ENCODE results near the gene IL21.

IL21 gene

DNA sequence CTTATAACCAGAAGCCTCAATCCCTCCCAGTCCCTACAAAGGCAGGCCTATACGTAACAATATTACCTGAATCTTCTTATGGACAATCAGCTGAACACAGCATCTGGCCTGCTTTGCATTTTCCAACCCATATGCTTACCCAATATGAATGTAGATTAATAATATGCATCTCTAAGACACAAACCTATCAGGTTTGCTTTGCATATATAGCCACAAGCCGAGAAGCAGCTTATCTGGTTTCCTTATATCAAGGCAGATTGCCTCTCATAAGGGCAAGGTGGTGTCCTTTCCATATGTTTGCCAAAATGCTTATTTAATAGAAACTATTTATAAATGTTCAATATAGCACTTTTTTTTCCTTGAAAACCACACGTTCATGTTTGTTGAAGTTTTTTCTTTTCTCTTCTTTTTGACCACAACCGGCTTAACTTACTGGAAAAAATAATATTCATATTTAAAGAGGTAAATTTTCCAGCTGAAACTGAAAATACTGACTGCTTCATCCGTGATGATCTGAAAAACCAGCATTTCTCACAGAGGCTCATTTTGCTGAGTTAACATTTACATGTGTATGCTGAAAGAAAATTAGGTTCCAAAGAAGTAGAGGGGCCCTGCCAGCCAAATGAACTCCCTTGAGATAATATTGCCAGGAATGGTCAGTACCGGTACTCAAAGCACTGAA, 3.8 kb downstream of the IL21 start:
- Histone ChIP-seq H3K4me1 (ENCODE audit: control insufficient read depth, insufficient read depth, low read length, poor library complexity, severe bottlenecking) (peaks cover 3% of the 10 kb centered on the region), H3K27ac (ENCODE audit: insufficient read depth, low read length, poor library complexity, severe bottlenecking) (no peak overlapping the region), H3K36me3 (ENCODE audit: control insufficient read depth, insufficient read depth, low read length) (no peaks in the 10 kb centered on the region), H3K9me3 (ENCODE audit: control insufficient read depth, low read length) (no peaks in the 10 kb centered on the region), H3K27me3 (replicated peaks; ENCODE audit: control insufficient read depth, insufficient read depth, low read length, poor library complexity, severe bottlenecking) (no peaks in the 10 kb centered on the region), H3K4me3 (ENCODE audit: insufficient read depth, low read depth, low read length, poor library complexity, severe bottlenecking) (no peak overlapping the region)
- no peak for DNase-seq

DNA sequence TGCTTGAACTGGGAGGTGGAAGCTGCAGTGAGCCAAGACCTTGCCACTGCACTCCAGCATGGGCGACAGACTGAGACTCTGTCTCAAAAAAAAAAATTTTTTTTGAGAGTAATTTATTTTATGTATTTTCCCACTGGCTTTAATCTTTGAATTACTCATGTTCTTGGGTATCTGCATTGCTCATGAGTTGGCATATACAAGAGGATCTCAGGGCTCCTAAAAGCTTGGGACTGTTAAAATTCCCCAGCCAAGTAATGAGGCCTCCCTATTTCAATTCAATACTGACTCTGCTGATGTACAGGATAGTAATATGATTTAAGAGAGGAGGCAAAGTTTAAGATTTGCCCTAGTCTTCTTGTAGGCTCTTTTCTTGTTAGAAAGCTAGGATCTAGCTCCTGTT, 6.2 kb downstream of the IL21 start:
- Histone ChIP-seq H3K4me1 (ENCODE audit: control insufficient read depth, insufficient read depth, low read length, poor library complexity, severe bottlenecking) (peaks cover 3% of the 10 kb centered on the region), H3K4me3 (ENCODE audit: insufficient read depth, low read depth, low read length, poor library complexity, severe bottlenecking) (no peak overlapping the region), H3K27ac (ENCODE audit: insufficient read depth, low read length, poor library complexity, severe bottlenecking) (no peak overlapping the region), H3K27me3 (replicated peaks; ENCODE audit: control insufficient read depth, insufficient read depth, low read length, poor library complexity, severe bottlenecking) (no peaks in the 10 kb centered on the region), H3K36me3 (ENCODE audit: control insufficient read depth, insufficient read depth, low read length) (no peaks in the 10 kb centered on the region), H3K9me3 (ENCODE audit: control insufficient read depth, low read length) (no peaks in the 10 kb centered on the region)
- no peak for DNase-seq

DNA sequence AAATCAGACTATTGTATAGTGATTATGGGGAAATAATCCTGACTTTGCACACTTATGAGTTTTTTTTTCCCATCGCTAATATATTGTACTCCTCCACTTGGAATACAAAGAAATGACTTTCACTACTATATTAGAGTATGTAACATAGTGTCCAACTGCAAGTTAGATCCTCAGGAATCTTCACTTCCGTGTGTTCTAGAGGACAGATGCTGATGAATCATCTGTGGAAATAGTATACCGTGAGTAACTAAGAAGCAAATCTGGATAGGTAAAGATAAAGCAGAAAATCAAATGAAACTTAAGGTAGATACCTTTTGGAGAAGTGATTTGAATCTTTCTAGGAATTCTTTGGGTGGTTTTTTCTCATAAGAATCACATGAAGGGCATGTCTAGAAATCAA, 8.3 kb downstream of the IL21 start:
- no peak for DNase-seq
- no peak overlapping the region for H3K4me3 ChIP-seq (ENCODE audit: insufficient read depth, low read depth, low read length, poor library complexity, severe bottlenecking)
- H3K4me1 ChIP-seq (ENCODE audit: control insufficient read depth, insufficient read depth, low read length, poor library complexity, severe bottlenecking): no peaks in the 10 kb centered on the region
- no peaks in the 10 kb centered on the region for H3K9me3 ChIP-seq (ENCODE audit: control insufficient read depth, low read length)
- H3K27ac ChIP-seq (ENCODE audit: insufficient read depth, low read length, poor library complexity, severe bottlenecking): no peak overlapping the region
- no peaks in the 10 kb centered on the region for H3K27me3 ChIP-seq (replicated peaks; ENCODE audit: control insufficient read depth, insufficient read depth, low read length, poor library complexity, severe bottlenecking)
- H3K36me3 ChIP-seq (ENCODE audit: control insufficient read depth, insufficient read depth, low read length): no peaks in the 10 kb centered on the region

DNA sequence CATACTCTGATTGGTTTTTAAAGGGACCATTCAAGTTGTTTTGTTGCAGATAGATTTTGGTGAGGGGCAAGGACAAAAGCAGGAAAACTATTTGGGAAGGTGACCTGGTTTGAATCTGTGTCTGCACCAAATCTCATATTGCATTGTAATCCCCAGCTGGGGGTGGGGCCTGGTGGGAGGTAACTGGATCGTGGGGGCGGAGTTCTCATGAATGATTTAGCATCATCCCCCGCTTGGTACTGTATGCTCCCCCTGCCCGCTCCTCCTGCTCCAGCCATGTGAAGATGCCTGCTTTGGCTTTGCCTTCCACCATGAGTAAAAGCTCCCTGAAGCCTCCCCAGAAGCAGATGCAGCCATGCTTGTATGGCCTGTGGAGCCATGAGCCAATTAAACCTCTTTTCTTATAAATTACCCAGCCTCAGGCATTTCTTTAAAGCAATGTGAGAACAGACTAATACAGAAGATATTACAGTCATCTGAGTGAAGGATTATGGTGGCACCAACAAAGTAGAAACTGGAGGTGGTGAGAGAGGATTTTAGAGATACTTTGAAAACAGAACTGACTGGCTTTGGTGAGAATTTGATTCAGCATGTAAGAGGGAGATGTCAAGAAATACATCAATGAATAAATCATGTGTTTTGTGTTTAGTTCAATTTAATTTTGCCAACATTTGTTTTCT, 14.4 kb downstream of the IL21 start:
- H3K27me3 ChIP-seq (replicated peaks; ENCODE audit: control insufficient read depth, insufficient read depth, low read length, poor library complexity, severe bottlenecking): no peaks in the 10 kb centered on the region
- no peaks in the 10 kb centered on the region for H3K9me3 ChIP-seq (ENCODE audit: control insufficient read depth, low read length)
- no peak overlapping the region for H3K27ac ChIP-seq (ENCODE audit: insufficient read depth, low read length, poor library complexity, severe bottlenecking)
- DNase-seq: no peak
- no peaks in the 10 kb centered on the region for H3K4me1 ChIP-seq (ENCODE audit: control insufficient read depth, insufficient read depth, low read length, poor library complexity, severe bottlenecking)
- no peak overlapping the region for H3K4me3 ChIP-seq (ENCODE audit: insufficient read depth, low read depth, low read length, poor library complexity, severe bottlenecking)
- no peaks in the 10 kb centered on the region for H3K36me3 ChIP-seq (ENCODE audit: control insufficient read depth, insufficient read depth, low read length)

DNA sequence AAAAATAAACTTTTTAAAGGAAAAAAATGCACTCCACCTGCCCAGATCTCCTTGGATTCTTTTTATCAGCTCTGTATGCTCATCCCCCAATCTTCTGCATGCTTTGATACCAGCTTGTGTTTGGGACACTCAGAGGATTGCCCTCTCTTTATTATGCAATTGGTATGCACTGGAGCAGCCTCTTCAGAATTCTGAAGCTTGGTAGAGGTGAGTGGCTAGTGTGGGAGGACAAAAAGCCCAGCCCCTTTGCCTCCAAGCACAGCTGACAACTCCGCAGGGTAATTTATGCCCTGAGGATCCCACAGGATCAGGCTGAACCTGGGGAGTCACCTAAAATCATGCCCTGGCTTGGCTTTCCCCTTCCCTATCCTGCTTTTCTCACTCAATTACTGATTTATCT, 16.7 kb downstream of the IL21 start:
- no peaks in the 10 kb centered on the region for H3K9me3 ChIP-seq (ENCODE audit: control insufficient read depth, low read length)
- no peak overlapping the region for H3K27ac ChIP-seq (ENCODE audit: insufficient read depth, low read length, poor library complexity, severe bottlenecking)
- H3K27me3 ChIP-seq (replicated peaks; ENCODE audit: control insufficient read depth, insufficient read depth, low read length, poor library complexity, severe bottlenecking): no peaks in the 10 kb centered on the region
- H3K36me3 ChIP-seq (ENCODE audit: control insufficient read depth, insufficient read depth, low read length): no peaks in the 10 kb centered on the region
- no peak for DNase-seq
- no peak overlapping the region for H3K4me3 ChIP-seq (ENCODE audit: insufficient read depth, low read depth, low read length, poor library complexity, severe bottlenecking)
- H3K4me1 ChIP-seq (ENCODE audit: control insufficient read depth, insufficient read depth, low read length, poor library complexity, severe bottlenecking): no peaks in the 10 kb centered on the region

DNA sequence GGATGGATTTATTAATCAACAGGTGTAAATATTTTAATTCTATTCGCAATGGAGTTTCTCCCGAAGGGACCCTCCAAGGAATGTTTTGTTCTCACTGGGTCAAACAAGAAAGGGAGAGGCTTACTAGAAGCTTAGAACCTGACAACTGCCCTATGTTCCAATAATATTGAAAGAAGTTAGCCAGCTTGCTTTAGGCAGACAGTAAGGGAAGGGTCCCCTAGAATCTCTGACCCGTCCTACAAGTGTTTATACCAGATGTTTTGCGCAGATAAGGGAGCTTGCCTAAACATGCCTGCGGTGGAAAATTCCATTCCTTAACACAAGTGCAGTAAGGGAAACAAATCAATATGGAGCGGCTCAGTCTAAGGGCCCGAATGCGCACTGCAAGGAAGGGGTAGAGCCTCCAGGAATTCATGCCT, 17.7 kb downstream of the IL21 start:
- DNase-seq: no peak
- Histone ChIP-seq H3K27me3 (replicated peaks; ENCODE audit: control insufficient read depth, insufficient read depth, low read length, poor library complexity, severe bottlenecking) (no peaks in the 10 kb centered on the region), H3K4me3 (ENCODE audit: insufficient read depth, low read depth, low read length, poor library complexity, severe bottlenecking) (no peak overlapping the region), H3K9me3 (ENCODE audit: control insufficient read depth, low read length) (no peaks in the 10 kb centered on the region), H3K4me1 (ENCODE audit: control insufficient read depth, insufficient read depth, low read length, poor library complexity, severe bottlenecking) (no peaks in the 10 kb centered on the region), H3K27ac (ENCODE audit: insufficient read depth, low read length, poor library complexity, severe bottlenecking) (no peak overlapping the region), H3K36me3 (ENCODE audit: control insufficient read depth, insufficient read depth, low read length) (no peaks in the 10 kb centered on the region)

DNA sequence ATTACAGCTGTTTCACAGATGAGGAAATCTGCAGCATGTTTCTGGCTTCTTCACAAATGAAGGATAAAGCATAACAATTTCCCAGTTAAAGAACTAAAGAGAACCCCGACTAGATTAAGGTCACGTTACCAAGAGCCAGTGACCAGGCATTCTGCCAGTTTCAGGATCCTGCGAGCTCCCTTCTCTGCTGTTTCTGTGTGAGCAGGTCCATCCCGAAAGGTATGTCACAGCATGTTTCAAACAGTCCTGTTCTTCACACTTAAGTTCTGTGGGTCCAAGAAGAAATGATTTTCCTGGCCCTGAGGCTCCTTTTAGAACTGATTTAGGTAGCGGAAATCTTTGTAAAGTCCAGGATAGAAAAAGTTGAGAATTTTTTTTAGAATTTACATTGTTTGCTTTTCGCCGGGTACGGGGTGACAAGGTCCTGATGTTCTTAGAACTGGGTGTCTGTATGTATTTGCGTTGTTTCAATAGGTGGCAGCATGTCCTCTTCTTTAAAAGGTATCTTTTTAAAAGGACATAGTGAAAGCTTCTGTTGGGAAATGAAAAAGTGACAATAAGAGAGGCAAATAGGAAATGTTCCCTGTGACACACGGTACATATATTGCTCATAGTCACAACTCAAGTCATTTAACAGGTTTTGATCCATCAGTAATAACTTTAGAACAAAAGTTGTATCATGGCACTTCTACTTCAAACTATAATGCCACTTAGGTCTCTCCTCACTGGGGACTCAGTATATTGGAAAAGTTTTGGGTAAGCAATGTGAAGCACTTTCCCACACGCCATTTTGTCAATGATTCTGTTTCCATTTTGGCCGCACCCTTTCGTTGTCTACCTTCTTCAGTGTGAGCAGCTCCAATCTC, 18.4 kb downstream of the IL21 start:
- no peak for DNase-seq
- H3K27ac ChIP-seq (ENCODE audit: insufficient read depth, low read length, poor library complexity, severe bottlenecking): no peak overlapping the region
- H3K9me3 ChIP-seq (ENCODE audit: control insufficient read depth, low read length): no peaks in the 10 kb centered on the region
- H3K36me3 ChIP-seq (ENCODE audit: control insufficient read depth, insufficient read depth, low read length): no peaks in the 10 kb centered on the region
- H3K4me3 ChIP-seq (ENCODE audit: insufficient read depth, low read depth, low read length, poor library complexity, severe bottlenecking): no peak overlapping the region
- H3K27me3 ChIP-seq (replicated peaks; ENCODE audit: control insufficient read depth, insufficient read depth, low read length, poor library complexity, severe bottlenecking): no peaks in the 10 kb centered on the region
- no peaks in the 10 kb centered on the region for H3K4me1 ChIP-seq (ENCODE audit: control insufficient read depth, insufficient read depth, low read length, poor library complexity, severe bottlenecking)

DNA sequence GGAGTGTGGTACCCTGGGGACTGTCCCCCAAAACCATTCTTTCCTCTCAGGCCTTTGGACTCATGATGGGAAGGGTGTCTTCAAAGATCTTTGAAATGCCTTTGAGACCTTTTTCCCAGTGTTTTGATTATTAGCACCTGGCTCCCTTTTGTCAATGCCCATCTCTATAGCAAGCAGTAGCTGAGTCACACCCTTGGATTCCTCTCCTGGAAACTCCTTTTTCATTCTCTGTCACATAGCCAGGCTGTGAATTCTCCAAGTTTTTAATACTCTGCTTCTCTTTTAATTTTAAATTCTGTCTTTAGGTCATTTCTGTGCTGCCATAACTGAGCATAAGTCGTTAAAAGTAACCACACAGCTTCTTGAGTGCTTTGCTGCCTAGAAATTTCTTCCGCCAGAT, 29.7 kb downstream of the IL21 start:
- no peak overlapping the region for H3K27ac ChIP-seq (ENCODE audit: insufficient read depth, low read length, poor library complexity, severe bottlenecking)
- DNase-seq: no peak
- H3K36me3 ChIP-seq (ENCODE audit: control insufficient read depth, insufficient read depth, low read length): no peaks in the 10 kb centered on the region
- H3K4me1 ChIP-seq (ENCODE audit: control insufficient read depth, insufficient read depth, low read length, poor library complexity, severe bottlenecking): no peaks in the 10 kb centered on the region
- H3K4me3 ChIP-seq (ENCODE audit: insufficient read depth, low read depth, low read length, poor library complexity, severe bottlenecking): no peak overlapping the region
- H3K9me3 ChIP-seq (ENCODE audit: control insufficient read depth, low read length): no peaks in the 10 kb centered on the region
- no peaks in the 10 kb centered on the region for H3K27me3 ChIP-seq (replicated peaks; ENCODE audit: control insufficient read depth, insufficient read depth, low read length, poor library complexity, severe bottlenecking)

DNA sequence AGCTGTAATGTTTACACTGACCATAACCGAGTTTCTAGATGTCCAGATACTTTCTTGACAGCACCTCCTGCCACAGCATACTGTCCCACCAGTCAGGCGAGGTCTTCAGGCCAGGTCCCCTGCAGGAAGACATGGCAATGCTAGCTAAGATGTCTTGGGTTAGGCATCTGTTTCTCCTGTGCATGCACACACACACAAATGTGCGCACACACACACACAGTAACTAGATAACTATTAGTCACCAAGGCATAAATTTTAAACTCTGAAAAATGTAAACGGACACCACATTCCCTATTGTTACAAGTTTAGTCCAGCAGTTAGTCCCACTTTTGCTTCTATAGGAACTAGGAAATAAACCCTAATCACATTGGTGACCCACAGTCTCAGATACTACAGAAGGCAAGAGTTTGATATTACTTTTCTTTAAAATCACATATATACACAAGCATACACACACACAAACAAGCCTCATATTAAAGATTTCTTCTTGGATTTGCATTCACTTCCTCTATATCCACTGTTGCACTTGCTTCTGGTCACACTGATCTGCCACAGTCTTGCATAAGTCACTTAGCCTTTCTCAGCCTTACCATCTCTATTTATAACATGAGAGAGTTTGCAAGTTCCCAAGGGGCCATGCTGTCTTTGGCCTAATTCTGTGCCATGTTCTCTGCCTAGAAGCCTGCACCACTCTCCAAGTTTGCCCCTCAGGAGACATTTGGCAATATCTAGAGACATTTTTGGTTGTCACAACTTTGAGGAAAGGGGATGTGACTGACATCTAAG, 32.2 kb downstream of the IL21 start:
- H3K27me3 ChIP-seq (replicated peaks; ENCODE audit: control insufficient read depth, insufficient read depth, low read length, poor library complexity, severe bottlenecking): no peaks in the 10 kb centered on the region
- no peak overlapping the region for H3K27ac ChIP-seq (ENCODE audit: insufficient read depth, low read length, poor library complexity, severe bottlenecking)
- no peaks in the 10 kb centered on the region for H3K9me3 ChIP-seq (ENCODE audit: control insufficient read depth, low read length)
- no peak overlapping the region for H3K4me3 ChIP-seq (ENCODE audit: insufficient read depth, low read depth, low read length, poor library complexity, severe bottlenecking)
- no peaks in the 10 kb centered on the region for H3K4me1 ChIP-seq (ENCODE audit: control insufficient read depth, insufficient read depth, low read length, poor library complexity, severe bottlenecking)
- DNase-seq: no peak
- no peaks in the 10 kb centered on the region for H3K36me3 ChIP-seq (ENCODE audit: control insufficient read depth, insufficient read depth, low read length)
